C4-2B (cell line): ENCODE results near the gene SPTBN5.

ENCODE experiments used
- ZFX ChIP-seq: fragments of 450-650 bp; IDR thresholded peaks from 2 replicates; pipeline ENCODE4 v1.6.1; 2017
- TF ChIP-seq, protein P1 (sequence below): fragments of 450-650 bp; conservative IDR thresholded peaks from 2 replicates; pipeline ENCODE4 v1.5.1; 2017; ENCODE audit warnings: mild to moderate bottlenecking

GRCh38 chr15:41892621-41893421 is 1.0 kb downstream of the SPTBN5 start:
- TF ChIP-seq, protein P1, sequence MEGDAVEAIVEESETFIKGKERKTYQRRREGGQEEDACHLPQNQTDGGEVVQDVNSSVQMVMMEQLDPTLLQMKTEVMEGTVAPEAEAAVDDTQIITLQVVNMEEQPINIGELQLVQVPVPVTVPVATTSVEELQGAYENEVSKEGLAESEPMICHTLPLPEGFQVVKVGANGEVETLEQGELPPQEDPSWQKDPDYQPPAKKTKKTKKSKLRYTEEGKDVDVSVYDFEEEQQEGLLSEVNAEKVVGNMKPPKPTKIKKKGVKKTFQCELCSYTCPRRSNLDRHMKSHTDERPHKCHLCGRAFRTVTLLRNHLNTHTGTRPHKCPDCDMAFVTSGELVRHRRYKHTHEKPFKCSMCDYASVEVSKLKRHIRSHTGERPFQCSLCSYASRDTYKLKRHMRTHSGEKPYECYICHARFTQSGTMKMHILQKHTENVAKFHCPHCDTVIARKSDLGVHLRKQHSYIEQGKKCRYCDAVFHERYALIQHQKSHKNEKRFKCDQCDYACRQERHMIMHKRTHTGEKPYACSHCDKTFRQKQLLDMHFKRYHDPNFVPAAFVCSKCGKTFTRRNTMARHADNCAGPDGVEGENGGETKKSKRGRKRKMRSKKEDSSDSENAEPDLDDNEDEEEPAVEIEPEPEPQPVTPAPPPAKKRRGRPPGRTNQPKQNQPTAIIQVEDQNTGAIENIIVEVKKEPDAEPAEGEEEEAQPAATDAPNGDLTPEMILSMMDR, result no peak
- TF ChIP-seq ZFX, result no peak
